NCI-H146 treated with DMSO at 0.1 percent for 48 hours (cell line): ENCODE results near the gene RGS19.

Experiments used
- DNase-seq: peaks from one replicate; lab custom pipeline; 2025; ENCODE audit not compliant: unreplicated experiment; lab: John Stamatoyannopoulos, UW

The RGS19 gene

DNA sequence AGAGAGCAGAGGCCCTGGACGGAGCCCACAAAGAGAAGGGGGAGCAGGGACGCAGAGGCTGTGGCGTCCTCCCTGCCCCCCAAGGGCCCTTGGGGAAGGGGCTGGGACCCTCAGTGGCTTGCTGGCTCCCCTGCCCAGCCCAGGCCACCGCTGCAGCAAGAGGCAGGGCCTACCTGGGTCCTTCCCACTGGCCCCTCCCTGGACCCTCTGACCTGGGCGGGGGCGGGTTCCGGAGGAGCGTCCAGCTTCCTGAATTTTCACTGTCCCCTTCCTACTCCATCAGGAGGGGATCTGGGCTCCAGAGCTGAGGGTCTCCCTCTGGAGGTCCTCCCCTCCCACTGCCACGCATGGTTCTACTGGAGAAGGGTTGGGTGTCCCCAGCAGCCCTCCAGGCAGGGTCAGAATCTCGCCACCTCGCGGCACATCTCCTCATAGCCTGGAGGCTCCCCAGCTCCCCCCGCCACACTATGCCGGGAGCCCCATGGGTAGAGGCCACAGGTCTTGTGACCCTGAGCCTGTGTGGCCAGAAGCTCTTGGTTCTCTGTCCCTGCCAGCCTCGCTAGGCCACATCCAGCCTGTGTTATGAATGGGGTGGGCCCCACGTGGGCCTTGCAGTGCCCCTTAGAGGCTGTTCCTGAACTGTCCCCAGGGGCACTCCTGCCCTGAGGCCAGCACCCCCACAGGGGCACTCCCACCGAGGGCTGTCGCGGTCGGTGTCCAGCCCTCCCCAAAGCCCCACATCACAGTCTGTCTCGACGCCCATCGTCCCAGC is 28.9 kb downstream of the RGS19 start:
- no peak for DNase-seq

DNA sequence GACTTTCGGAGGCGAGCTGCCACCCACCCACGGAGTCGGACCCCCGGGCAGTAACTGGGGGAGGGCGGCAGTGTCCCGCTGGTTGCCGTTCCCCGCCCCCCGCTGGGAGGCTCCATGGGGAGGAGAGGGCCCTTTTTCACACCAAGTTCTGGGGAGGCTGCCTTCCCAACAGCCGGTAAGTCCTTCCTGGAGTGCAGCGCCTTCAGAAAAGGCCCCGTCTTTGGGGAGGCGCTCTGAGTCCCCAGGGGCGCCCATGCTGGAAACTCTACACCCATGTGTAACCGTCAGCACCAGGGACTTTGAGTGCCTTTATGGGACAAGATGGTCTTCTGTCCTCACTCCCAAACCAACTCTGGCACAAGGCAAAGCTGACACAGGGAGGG is 29.4 kb downstream of the RGS19 start:
- no peak for DNase-seq

- no peak for DNase-seq
These were observed 30.0 kb downstream of the RGS19 start, which contains the start of gene SOX18 for GRCh38 chr20:64049060-64049877. SOX18 (minus strand) TSS chr20:64049639; CDS start chr20:64049516, 123 bp downstream.

DNA sequence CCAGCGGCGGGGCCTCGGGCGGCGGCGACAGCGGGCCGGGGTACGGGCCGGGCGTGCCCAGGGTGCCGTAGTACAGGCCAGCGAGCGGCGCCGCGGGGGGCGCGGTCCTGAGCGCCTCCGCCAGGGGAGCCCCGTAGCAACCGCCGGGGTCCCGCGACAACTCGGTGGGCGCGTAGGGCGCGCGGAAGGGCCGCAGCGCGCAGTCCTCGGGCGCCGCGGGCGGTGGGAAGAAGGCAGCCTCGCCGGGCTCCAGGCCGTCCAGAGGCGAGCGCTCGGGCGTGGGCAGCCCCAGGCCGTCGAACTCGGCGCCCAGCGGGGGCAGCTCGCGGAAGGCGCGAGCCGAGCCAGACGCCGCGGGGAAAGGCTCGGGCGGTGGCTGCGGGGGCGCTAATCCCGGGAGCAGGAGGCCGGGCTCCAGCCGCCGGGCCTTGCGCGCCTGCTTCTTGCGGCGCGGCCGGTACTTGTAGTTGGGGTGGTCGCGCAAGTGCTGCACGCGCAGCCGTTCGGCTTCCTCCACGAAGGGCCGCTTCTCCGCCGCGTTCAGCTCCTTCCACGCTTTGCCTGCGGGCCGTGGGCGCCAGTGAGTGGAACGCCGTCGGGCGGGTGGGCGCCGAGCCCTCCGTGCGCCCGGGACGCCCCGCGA is 30.8 kb downstream of the RGS19 start:
- no peak for DNase-seq

DNA sequence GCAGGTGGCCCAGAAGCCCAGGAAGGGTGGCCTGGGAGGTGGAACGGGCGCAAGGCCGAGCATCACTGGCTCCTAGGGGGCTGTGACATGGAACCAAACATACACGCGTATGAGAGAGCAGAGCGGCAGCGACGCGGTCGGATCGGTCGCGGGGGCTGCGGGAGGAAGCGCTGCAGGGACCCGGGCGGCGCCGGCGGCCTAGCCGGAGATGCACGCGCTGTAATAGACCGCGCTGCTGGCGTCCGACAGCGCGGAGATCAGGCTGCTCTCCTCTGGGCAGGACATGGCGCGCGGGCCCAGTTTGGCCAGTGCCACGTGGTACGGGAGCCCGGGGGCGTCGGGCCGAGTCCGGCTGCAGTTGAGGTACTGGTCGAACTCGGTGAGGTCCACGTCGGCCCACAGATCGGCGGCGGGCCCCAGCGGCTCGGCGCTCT is 31.3 kb downstream of the RGS19 start:
- no peak for DNase-seq

- no peak for DNase-seq
These were observed 32.3 kb downstream of the RGS19 start for GRCh38 chr20:64047046-64047389.

DNA sequence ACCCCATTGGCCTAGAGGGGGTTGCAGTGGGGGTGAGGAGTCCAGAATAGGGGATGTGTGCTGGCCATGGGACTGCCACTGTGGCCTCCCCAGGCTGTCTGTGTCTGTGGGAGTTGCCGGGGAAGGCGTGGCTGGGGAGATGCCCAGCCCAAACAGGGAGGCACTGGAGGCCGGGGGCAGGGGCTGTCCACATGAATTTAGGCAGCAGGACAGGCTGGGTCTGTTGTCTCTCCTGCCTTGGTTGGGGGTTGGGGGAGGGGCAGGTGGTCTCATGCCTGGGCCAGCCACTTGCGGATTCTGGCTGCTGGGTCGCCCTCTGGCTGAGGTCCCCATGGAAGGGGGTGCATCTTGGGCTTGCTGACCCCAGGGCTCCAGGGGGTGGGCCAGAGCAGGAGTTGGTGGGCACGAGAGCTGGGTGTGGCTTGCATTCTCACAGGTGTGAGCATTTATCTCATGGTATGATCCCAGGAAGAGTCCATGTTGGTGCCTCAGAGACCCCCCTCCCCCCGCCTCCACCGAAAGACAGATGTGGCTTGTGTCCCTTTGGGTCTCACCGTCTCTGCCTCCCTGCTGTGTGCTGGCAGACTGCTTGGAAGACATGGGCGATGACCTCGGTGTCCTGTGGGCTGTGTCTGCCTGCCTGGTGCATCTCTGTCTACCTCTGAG is 33.8 kb downstream of the RGS19 start:
- DNase-seq, result no peak

GRCh38 chr20:64044484-64045247 is 34.7 kb downstream of the RGS19 start:
- no peak for DNase-seq

- DNase-seq, result no peak
These were observed 35.5 kb downstream of the RGS19 start for GRCh38 chr20:64043768-64044167.

DNA sequence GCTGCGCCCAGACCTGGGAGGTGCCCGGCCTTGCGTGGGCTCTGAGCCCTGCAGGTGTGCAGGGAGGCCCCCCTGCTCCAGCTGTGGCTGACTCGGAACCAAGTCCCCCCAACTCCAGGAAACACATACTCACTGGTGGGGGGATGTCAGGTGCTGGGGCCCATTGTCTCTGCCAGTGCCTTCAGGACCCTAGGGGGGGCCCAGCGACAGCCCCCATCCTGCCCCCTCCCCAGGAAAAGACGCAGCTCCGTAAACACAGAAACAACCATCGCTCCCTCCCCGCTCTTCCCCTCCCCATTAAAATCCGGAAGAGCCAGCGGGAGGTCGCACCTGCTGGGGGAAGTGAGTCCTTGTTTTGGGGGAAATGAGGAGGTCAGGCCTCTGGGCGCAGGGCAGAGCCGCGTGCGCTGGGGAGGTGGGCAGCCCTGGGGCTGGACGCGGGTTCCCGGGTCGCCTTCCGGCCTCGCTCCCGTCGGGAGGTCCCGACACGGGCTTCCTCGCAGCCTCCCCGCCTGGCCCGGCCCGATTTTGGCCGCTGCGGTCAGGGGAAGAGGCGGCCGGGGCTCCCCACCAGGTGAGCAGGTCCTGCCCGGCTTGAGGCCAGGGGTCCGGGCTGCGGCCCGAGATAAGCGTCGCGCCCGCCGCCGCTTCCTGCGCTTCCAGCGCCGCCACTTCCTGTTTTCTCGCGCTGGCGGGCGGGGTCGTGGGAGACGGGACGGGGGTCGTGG is 37.1 kb downstream of the RGS19 start:
- no peak for DNase-seq

DNA sequence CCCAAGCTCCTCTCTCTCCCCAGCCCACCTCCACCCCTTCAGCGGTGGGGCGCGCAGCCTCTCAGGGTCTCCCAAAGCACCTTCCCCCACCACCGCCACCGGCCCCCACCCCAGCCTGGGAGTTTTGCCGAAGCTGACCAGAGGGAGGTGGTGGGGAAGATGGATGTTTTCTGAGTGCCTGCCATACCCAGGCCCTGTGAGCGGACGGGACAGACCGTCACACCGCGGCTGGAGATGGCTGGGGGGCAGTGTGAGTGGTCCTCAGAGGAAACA is 37.6 kb downstream of the RGS19 start:
- no peak for DNase-seq

- DNase-seq, result no peak
These were observed 38.1 kb downstream of the RGS19 start for GRCh38 chr20:64041040-64041780.

DNA sequence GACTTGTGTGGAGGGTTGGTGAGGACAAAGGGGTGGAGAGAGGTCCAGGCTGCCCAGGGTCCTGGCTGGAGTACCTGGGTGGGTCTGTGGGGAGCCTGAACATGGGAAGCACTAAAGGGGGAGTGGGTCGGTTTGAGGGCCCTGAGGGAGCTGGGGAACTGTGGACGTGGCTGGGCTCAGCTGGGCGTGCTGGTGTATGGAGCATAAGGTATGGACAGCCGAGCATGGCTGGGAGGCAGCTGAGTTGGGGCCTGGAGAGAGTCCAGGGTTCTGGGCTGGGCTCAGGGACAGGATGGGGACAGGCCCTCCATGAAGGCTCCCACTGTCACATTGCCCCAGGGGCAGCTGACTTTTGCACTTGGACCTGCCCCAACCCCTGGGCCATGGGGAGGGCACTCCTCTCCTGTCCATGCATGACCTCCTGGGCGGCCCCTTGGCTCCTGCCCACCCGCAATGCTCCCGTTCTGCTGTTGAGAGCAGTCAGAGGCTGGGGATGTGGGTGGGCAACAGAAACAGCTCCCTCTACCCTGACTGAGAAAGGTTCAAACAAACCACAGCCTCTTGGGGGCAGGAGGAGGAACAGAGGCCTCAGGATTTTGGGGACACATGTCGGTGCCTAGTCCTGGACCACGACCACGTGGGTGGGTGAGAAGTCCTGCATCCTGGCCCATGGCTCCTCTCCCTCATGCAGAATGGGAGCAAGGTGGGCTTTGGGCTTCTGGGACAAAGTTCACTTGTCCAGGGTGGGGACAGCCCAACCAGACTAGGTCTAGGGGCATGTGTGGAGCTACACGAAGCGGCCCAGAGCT is 38.9 kb downstream of the RGS19 start:
- no peak for DNase-seq

- DNase-seq, result no peak
These were observed 39.8 kb downstream of the RGS19 start for GRCh38 chr20:64039293-64040160.

DNA sequence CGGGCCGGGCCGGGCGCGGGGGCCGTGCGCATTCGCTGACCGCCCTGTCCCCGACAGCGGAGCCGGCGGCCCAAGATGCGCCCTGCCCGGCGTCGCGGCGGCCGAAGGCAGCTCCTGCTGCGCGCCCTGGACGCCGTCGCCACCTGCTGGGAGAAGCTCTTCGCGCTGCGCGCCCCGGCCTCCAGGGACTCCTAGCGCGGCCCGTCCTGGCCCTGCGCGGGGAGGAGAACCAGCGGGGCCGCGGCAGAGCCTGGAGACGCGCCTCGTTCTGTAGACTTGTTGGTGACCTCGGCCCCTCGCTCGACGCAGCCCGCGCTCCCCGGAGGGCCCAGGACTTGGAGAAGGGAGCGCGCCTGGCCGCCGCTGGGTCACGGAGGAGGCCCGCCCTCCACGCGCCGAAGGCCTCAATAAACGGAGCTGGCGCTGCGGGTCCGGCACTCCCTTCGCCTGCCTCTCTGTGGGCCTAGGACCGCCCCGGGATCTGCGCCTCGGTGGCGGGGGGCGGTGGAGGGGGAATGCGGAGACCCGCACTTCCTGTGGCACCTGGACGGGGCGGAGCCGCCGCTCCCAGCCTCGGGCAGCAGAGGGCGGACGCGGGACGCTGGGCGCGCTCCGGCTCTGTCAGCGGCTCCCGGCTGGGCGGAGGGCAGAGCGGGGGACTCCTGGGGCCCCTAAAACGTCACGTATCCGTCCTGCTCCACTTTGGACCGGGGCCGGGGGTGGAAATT is 40.6 kb downstream of the RGS19 start:
- DNase-seq, result peak; percentile 53

DNA sequence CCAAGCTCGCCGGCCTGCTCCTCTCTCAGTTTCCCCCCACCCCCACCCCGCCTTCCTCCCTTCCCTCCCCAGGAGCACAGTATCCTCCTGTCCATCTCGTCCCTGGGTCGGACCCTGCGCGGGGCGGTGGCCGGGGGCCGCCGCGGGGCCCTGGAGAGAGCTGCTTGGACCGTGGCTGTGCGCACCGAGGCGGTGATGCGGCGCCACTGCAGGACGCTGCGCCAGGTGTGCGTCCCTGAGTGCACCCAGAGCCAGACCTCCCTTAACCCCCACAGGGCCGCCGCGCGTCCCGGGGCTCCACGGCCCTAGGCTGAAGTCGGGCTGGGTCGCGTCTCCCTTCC is 41.1 kb downstream of the RGS19 start:
- peak; percentile 37 for DNase-seq
